ENCODE data around the gene RGL1. TPM values are rescaled to one million over a fixed set of nuclear protein-coding genes. Genes with fewer than 3 reads are reported as not detected.

The RGL1 gene
- total RNA-seq, 1 donor, result 0.27 TPM

Other genes starting within 250 kb of the RGL1 start
- gene NCF2, start 214.7 kb upstream of the RGL1 start, total RNA-seq, result 3.0 TPM
- gene ARPC5, start 169.3 kb upstream of the RGL1 start, total RNA-seq, result 35.0 TPM
- gene APOBEC4, start 151.8 kb upstream of the RGL1 start, total RNA-seq, result not detected
- gene COLGALT2, start 232.6 kb downstream of the RGL1 start, total RNA-seq, result 0.54 TPM
- gene TSEN15, start 246.6 kb downstream of the RGL1 start, total RNA-seq, result 26.7 TPM